NCI-H82 treated with DMSO at 0.1 percent for 48 hours (cell line): ENCODE measurements around the gene PSMA1.
"Not testable (repeated sequence)": the region's sequence is repeated elsewhere in the genome, so short reads cannot be mapped to it uniquely, and the experiment has no call there.

ENCODE experiments used
- DNase-seq: peaks from one replicate; lab custom pipeline; 2025; ENCODE audit not compliant: unreplicated experiment; lab: John Stamatoyannopoulos, UW

The PSMA1 gene

GRCh38 chr11:14519917-14520746, at the start of gene PSMA1:
PSMA1 (minus strand) TSS chr11:14520386; CDS start chr11:14520299, 87 bp downstream.
- DNase-seq: peak; percentile 85

DNA sequence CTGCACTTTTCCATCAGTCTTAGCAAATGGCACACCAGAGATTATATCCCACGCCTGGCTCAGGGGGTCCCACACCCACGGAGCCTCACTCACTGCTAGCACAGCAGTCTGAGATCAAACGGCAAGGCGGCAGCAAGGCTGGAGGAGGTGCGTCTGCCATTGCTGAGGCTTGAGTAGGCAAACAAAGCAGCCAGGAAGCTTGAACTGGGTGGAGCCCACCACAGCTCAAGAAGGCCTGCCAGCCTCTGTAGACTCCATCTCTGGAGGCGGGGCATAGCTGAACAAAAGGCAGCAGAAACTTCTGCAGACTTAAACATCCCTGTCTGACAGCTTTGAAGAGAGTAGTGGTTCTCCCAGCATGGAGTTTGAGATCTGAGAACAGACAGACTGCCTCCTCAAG, 49.3 kb upstream of the PSMA1 start:
- not testable (repeated sequence) for DNase-seq

- no peak for DNase-seq
Observed at GRCh38 chr11:14567064-14567651, 47.0 kb upstream of the PSMA1 start.

GRCh38 chr11:14566331-14567063, 46.3 kb upstream of the PSMA1 start:
- DNase-seq: peak; percentile 94

GRCh38 chr11:14565845-14566244, 45.7 kb upstream of the PSMA1 start:
- no peak for DNase-seq

- DNase-seq: no peak
Observed at GRCh38 chr11:14555818-14556217, 35.6 kb upstream of the PSMA1 start.

DNA sequence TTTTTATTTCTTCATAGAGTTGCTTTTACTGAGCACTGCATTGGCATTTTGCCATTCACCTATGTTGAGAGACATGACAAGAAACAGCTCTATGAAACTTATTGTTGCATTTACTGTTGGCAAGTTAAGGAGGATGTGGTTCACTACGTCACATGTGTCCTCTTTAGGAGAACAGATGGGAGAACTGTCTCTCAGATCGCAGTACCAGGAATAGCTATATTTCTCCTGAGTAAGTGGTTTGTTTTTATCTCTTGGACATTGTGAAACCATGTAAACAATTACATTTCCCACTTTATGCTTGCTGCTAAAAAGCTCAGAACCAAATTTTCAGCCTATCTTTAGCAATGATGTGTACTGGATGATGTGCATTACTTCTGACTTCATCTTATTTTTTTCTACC, 34.8 kb upstream of the PSMA1 start:
- no peak for DNase-seq

DNA sequence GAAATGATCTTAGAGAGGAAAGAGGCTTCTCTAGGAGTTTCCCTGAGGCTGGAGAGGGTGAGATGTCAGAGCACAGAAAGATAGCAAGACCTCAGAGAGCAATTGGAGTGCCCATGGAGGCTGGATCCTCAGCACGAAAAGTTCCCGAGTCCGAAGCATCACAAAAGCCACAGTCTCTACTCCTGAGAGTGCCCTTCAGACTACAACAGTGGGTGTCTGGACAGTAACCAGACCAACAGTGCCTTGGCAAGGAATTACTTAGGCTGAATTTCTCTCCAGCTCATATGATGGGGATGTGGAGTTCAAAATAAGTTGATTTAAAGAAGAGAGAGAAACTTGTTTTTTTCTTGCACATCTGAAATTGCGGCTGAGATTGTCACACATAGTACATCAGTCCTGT, 31.9 kb upstream of the PSMA1 start:
- DNase-seq: no peak

DNA sequence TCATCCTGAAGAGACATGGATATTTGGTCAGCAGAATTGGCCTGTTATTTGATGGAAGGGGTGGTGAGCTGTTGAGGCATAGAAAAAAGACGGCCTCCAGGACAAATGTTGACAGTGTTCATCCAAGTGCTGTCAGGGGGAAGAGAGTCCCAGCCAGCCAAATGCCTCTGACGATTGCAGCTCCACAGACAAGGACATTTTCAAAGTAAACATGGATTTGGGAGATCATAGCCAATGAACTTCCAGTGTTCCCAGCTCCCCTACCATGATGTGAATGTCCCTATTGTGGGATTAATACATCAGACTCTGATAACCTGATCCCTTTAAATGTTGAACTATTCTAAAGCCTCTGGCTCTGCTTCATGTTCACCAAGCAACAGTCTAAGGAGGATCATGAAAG, 31.2 kb upstream of the PSMA1 start:
- no peak for DNase-seq

DNA sequence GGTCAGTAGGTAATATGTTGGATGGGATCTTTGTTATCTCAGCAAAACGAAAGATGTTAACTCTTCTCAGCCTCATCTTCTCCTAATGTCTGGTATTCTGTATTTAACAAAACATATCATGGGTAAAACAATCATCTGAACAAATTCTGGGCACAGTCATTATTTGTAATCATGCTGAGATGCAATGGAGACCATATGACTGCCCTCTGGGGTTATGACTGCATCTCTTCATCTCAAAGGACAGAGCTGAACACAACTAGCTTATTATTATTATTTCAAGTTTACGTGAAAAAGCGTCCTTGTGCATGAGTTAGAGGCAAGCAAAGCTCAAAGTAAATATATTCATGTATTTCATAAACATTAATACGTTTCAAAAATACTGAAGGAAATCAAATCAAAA, 29.7 kb upstream of the PSMA1 start:
- DNase-seq: no peak

- no peak for DNase-seq
Observed at GRCh38 chr11:14547440-14547839, 27.3 kb upstream of the PSMA1 start.

DNA sequence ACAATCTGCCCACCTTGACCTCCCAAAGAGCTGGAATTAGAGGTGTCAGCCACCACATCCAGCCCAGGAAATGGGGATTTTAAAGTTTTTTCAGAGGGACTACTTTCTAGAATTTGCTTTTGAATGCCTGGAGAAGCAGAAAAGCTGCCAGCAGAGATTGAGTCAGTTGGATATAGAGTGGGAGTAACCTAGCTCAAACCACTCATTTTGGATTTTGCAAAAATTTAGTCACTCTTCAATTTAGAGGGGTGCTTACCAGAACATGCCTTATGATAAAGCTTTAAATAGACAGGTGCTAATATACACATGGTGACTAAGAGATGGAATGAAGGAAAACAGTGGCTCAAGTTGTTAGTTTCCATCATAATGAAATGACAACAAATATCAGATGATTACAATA, 26.5 kb upstream of the PSMA1 start:
- DNase-seq: no peak

GRCh38 chr11:14544611-14545010, 24.4 kb upstream of the PSMA1 start:
- DNase-seq: no peak

GRCh38 chr11:14543260-14543659, 23.1 kb upstream of the PSMA1 start:
- DNase-seq: no peak

DNA sequence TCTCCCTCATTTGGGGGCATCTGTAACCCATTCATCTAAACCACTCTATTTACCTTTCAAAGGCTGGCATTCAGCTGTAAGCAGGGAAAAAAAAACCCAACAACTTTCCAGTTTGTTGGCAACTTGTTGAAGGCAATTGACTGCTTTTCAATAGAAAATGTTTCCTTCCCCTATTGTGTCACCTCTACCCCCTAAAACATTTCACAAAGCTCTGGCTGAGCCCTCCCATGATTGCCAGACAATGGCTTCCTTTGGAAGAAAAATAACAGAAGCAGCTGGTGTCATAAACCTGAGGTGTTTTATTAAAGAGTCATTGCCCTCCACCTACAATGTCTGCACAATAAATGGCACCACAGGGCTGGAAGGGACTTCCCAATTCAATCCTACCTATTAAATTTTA, 22.1 kb upstream of the PSMA1 start:
- no peak for DNase-seq

- DNase-seq: no peak
Observed at GRCh38 chr11:14541192-14541947, 21.2 kb upstream of the PSMA1 start.

DNA sequence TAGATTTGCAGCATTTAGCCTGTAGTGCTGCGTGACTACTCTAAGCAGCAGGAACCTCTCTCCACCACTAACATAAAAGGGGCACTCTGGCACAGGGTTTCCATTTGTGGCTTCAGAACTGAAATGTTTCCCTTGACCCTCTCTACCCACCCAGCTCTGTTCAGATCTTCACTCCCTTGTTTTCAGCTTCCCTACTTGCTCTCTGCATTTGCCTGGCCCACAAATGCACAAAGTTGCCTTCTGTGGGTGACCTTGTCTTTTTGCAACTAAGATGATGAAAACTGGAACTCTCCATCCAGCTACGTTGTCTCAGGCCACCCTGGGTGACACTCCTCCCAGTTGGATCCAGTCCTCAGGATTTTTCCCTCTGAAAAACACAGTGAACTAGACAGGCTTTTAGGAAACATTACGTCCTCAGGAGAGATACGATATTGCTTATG, 19.8 kb upstream of the PSMA1 start:
- DNase-seq: no peak

DNA sequence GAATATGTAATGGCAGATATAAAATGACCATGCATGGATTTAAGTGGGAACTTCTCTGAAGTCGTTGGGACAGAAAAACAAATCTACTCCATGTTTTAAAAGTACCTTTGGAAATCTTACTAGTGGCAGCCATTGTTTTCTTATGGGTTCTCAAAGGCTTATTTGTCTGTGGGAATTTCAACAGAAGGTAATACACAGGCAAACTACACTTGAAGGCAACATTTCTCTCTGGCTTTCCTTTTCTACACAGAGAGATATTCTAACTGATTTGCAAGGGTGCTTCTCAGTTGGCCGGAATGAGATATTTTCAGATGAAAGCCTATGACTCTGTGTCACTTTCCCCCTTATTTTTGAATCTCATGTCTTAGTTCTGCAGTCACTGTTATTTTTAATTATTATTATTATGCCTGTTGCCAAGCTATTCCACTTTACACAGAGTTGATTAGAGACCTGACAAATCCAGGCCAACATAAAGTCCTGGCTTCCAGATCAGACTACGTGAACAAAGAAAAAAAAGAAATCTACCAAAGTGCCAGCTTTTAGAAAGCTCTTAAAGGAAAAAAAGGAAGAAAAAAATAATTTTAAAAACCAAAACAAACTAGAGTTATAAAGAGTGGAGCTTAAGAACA, 18.9 kb upstream of the PSMA1 start:
- no peak for DNase-seq

DNA sequence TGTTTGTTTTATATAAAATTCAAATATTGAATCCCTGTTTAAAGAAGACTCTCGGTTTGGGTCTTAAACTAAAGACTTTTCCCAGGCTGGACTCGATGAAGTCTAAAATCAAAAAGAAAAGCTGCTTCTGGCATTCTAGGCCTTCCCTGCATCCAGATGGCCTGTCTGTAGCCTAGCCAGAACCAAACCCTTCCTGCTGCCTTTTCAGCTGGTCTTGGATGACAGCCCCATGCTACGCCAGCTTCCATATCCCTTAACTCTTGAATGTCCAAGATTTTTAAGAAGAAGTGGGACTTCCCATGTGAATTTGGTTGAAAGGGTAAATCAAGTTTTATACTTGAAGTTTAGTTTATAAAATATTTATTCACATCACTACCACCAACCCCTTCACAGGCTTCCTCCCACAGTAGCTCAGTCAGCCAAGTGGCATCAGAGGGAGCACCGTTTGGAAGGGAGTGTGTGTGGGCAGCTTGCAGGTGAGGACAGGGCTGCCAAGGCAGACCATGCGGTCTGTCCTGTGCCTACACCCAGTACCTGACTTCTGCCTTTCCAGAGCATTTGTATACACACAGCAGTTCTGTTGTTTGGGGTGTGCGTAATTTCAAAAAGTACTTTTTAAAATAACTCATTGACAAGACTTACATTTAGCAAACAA, 18.2 kb upstream of the PSMA1 start:
- no peak for DNase-seq

DNA sequence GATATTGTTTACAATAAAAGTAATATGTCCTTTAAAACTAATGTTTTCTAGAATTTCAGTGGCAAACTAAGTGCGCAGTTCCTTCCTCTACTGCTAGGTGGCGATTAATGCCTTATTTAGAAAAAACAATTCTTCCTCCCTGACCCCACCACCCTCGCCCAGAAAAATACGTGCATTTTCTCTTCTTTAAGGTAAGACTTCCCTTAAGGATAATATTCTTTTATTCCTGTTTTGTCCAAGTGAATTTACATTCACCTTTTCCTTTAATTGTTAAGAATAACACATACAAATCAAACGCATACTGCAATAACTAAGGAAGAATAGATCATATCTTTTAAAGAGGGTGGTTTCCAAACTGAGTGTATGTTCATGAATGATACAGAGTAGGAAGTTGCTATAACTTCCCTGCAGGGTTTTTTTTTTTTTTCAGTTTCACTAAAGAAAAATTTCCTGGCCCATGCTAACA, 17.0 kb upstream of the PSMA1 start:
- DNase-seq: no peak
